Measurements from ENCODE around the gene PUSL1. TPM values are rescaled to one million over a fixed set of nuclear protein-coding genes. Genes with fewer than 3 reads are reported as not detected.

The PUSL1 gene
- total and polyA plus RNA-seq, 2 of the 13 experiments (the other 11 are each of a cell fraction or from before 2014, with no cell fraction given), result 8.3 to 22.2 TPM

GRCh38 chr1:1304331-1305299, 3.8 kb upstream of the PUSL1 start (continued):
- TF ChIP-seq MXD3 (CRISPR knock-in tag; IDR thresholded peaks at IDR 0.05), result no peak
- no peak for TF ChIP-seq ZNF510 (CRISPR knock-in tag; IDR thresholded peaks at IDR 0.05; ENCODE audit: low read depth)
- TF ChIP-seq ZFP37 (CRISPR knock-in tag; IDR thresholded peaks at IDR 0.05; ENCODE audit: borderline replicate concordance), result no peak
- no peak for TF ChIP-seq SOX5 (CRISPR knock-in tag; IDR thresholded peaks at IDR 0.05; ENCODE audit: borderline replicate concordance)
- TF ChIP-seq KLF13 (CRISPR knock-in tag; IDR thresholded peaks at IDR 0.05), result no peak
- TF ChIP-seq ZNF205 (CRISPR knock-in tag; IDR thresholded peaks at IDR 0.05), result no peak
- TF ChIP-seq ZBTB20 (CRISPR knock-in tag; IDR thresholded peaks at IDR 0.05; ENCODE audit: borderline replicate concordance, low read depth), result no peak
- no peak for TF ChIP-seq ATF1 (CRISPR knock-in tag; IDR thresholded peaks at IDR 0.05)
- TF ChIP-seq, protein P1, sequence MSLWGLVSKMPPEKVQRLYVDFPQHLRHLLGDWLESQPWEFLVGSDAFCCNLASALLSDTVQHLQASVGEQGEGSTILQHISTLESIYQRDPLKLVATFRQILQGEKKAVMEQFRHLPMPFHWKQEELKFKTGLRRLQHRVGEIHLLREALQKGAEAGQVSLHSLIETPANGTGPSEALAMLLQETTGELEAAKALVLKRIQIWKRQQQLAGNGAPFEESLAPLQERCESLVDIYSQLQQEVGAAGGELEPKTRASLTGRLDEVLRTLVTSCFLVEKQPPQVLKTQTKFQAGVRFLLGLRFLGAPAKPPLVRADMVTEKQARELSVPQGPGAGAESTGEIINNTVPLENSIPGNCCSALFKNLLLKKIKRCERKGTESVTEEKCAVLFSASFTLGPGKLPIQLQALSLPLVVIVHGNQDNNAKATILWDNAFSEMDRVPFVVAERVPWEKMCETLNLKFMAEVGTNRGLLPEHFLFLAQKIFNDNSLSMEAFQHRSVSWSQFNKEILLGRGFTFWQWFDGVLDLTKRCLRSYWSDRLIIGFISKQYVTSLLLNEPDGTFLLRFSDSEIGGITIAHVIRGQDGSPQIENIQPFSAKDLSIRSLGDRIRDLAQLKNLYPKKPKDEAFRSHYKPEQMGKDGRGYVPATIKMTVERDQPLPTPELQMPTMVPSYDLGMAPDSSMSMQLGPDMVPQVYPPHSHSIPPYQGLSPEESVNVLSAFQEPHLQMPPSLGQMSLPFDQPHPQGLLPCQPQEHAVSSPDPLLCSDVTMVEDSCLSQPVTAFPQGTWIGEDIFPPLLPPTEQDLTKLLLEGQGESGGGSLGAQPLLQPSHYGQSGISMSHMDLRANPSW (CRISPR knock-in tag; IDR thresholded peaks at IDR 0.05; ENCODE audit: borderline replicate concordance), result no peak
- TF ChIP-seq ZNF30 (CRISPR knock-in tag; IDR thresholded peaks at IDR 0.05), result no peak
- TF ChIP-seq TARDBP (CRISPR knock-in tag; IDR thresholded peaks at IDR 0.05), result peak; percentile 78
- TF ChIP-seq KLF11 (CRISPR knock-in tag; IDR thresholded peaks at IDR 0.05), result no peak
- TF ChIP-seq ZNF333 (CRISPR knock-in tag; IDR thresholded peaks at IDR 0.05; ENCODE audit: borderline replicate concordance), result no peak
- no peak for TF ChIP-seq CBX5 (CRISPR knock-in tag; IDR thresholded peaks at IDR 0.05; ENCODE audit: borderline replicate concordance)
- TF ChIP-seq LRRFIP1 (CRISPR knock-in tag; conservative IDR thresholded peaks at IDR 0.05), result no peak
- TF ChIP-seq HNF4A (CRISPR knock-in tag; IDR thresholded peaks at IDR 0.05), result no peak
- 0 out of 2 replicates have a peak, but pooled peaks have one; percentile 25 for TF ChIP-seq DNMT3B (CRISPR knock-in tag; conservative IDR thresholded peaks at IDR 0.05)
- no peak for TF ChIP-seq NFATC3 (CRISPR knock-in tag; IDR thresholded peaks at IDR 0.05)
- TF ChIP-seq ZFP36L1 (CRISPR knock-in tag; IDR thresholded peaks at IDR 0.05), result no peak

Measured in HepG2 (cell line).